ENCODE results near the gene TPP2. TPM values are rescaled to one million over a fixed set of nuclear protein-coding genes. Genes with fewer than 3 reads are reported as not detected.
A peak's percentile ranks its signal among the peaks of the same experiment; 100 is the strongest.

The TPP2 gene
- total RNA-seq, 4 donors from 2014 or later, result 77.3 to 229 (median 99.1) TPM

DNA sequence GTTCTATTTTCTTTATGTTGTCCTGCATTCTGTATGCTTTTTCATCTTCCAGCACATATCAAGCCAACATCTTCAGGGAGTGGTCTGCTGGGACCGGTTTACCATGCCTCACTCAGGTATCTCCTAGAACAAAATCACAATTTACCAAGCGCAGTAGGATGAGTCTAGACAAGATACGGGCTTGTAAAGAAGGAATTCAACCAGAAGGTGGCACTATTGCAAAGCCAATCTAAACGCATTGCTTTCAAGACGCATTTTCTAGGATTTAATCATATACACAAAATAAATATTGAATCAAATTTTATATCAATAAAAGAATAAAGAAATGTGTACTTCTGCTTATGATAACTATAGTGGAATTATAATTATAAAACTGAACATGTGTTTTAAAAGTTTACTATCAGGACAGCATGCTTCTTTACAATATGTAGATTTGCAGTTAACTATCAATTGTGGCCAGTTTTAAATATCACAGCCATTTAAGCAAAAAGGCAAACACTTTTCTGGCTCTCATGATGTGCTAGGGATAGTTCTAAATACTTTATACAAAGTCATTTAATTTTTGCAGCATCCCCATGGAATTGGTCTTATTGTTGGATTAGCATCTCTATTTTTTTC is 16.1 kb upstream of the TPP2 start:
- TF ChIP-seq POLR2A (IDR thresholded peaks at IDR 0.05), result no peak
- TF ChIP-seq, protein P1, sequence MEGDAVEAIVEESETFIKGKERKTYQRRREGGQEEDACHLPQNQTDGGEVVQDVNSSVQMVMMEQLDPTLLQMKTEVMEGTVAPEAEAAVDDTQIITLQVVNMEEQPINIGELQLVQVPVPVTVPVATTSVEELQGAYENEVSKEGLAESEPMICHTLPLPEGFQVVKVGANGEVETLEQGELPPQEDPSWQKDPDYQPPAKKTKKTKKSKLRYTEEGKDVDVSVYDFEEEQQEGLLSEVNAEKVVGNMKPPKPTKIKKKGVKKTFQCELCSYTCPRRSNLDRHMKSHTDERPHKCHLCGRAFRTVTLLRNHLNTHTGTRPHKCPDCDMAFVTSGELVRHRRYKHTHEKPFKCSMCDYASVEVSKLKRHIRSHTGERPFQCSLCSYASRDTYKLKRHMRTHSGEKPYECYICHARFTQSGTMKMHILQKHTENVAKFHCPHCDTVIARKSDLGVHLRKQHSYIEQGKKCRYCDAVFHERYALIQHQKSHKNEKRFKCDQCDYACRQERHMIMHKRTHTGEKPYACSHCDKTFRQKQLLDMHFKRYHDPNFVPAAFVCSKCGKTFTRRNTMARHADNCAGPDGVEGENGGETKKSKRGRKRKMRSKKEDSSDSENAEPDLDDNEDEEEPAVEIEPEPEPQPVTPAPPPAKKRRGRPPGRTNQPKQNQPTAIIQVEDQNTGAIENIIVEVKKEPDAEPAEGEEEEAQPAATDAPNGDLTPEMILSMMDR (IDR thresholded peaks at IDR 0.05), result peak; percentile 48 to 78 (median 69)
- Histone ChIP-seq H3K27ac (no peak overlapping the region), H3K9me3 (no peaks in the 10 kb centered on the region), H3K27me3 (no peaks in the 10 kb centered on the region), H3K36me3 (no peaks in the 10 kb centered on the region), H3K4me3 (replicated peaks in 1 of 3) (no peak overlapping the region), H3K4me1 (no peaks in the 10 kb centered on the region)
- 2% methylated on average over 5 of the region's 5 CpGs for WGBS, 2 donors
- intact Hi-C loops (cut with DNase I), result loop anchor here (5.0 to 10.0 kb wide), 2 partner anchors 144 to 267 kb away; partner anchors contain the start of gene ERCC5
- no peak for DNase-seq

DNA sequence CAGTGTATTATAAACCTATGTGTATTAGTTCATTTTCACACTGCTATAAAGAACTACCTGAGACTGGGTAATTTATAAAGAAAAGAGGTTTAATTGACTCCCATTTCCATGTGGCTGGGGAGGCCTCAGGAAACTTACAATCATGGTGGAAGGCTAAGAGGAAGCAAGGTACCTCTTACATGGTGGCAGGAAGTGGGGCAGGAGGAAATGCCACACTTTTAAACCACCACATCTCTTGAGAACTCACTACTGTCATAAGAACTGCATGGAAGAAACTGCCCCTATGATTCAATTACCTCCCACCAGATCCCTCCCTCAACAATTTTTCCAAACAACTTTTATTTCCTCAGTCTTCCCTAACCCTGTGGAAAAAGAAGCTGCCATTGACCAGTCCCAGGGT is 14.5 kb upstream of the TPP2 start:
- intact Hi-C loops (cut with DNase I), result loop anchor here (5.0 to 10.0 kb wide), 2 partner anchors 143 to 265 kb away; partner anchors contain the start of gene ERCC5
- Histone ChIP-seq H3K9me3 (no peaks in the 10 kb centered on the region), H3K27ac (no peak overlapping the region)

GRCh38 chr13:102584434-102584833 is 12.4 kb upstream of the TPP2 start:
- Histone ChIP-seq H3K4me1 (no peaks in the 10 kb centered on the region), H3K27me3 (no peaks in the 10 kb centered on the region), H3K36me3 (no peaks in the 10 kb centered on the region), H3K9me3 (no peaks in the 10 kb centered on the region), H3K27ac (no peak overlapping the region), H3K4me3 (replicated peaks in 1 of 3) (no peak overlapping the region)
- DNase-seq, result no peak
- intact Hi-C loops (cut with DNase I), result loop anchor here (5.0 to 10.0 kb wide), 2 partner anchors 140 to 263 kb away; partner anchors contain the start of gene ERCC5
- no peak for TF ChIP-seq POLR2A (IDR thresholded peaks at IDR 0.05)
- TF ChIP-seq, protein P1 (IDR thresholded peaks at IDR 0.05), result no peak
- WGBS, 2 donors, result 31 to 37% methylated on average over 3 of the region's 3 CpGs

More for the DNA sequence above, 14.5 kb upstream of the TPP2 start:
- TF ChIP-seq, protein P1 (IDR thresholded peaks at IDR 0.05), result no peak
- no peak for TF ChIP-seq POLR2A (IDR thresholded peaks at IDR 0.05)
- Histone ChIP-seq H3K36me3 (no peaks in the 10 kb centered on the region), H3K4me3 (replicated peaks in 1 of 3) (no peak overlapping the region), H3K4me1 (no peaks in the 10 kb centered on the region), H3K27me3 (no peaks in the 10 kb centered on the region)
- DNase-seq, result no peak

- intact Hi-C loops (cut with DNase I), result loop anchor here (10.0 kb wide), 1 partner anchor 138 kb away; no protein-coding TSS in a partner anchor
- TF ChIP-seq POLR2A (IDR thresholded peaks at IDR 0.05), result no peak
- TF ChIP-seq, protein P1 (IDR thresholded peaks at IDR 0.05), result no peak
- H3K27me3 ChIP-seq, result no peaks in the 10 kb centered on the region
- no peak overlapping the region for H3K27ac ChIP-seq
- H3K4me3 ChIP-seq (replicated peaks in 1 of 3), result no peak overlapping the region
- H3K36me3 ChIP-seq, result no peaks in the 10 kb centered on the region
- no peaks in the 10 kb centered on the region for H3K4me1 ChIP-seq
- WGBS, 2 donors, result 90 to 92% methylated on average over 3 of the region's 3 CpGs
- no peaks in the 10 kb centered on the region for H3K9me3 ChIP-seq
- no peak for DNase-seq
Observed at GRCh38 chr13:102586615-102587014, 10.2 kb upstream of the TPP2 start.

- Histone ChIP-seq H3K27me3 (no peaks in the 10 kb centered on the region), H3K4me1 (peaks cover 0 to 5% of the 10 kb centered on the region in 2 donors), H3K9me3 (no peaks in the 10 kb centered on the region), H3K4me3 (replicated peaks in 1 of 3) (no peak overlapping the region), H3K27ac (no peak overlapping the region), H3K36me3 (no peaks in the 10 kb centered on the region)
- TF ChIP-seq, protein P1 (IDR thresholded peaks at IDR 0.05), result no peak
- no peak for TF ChIP-seq POLR2A (IDR thresholded peaks at IDR 0.05)
- no peak for DNase-seq
- intact Hi-C loops (cut with DNase I), result loop anchor here (10.0 kb wide), 1 partner anchor 137 kb away; no protein-coding TSS in a partner anchor
- 50 to 63% methylated on average over 2 of the region's 2 CpGs for WGBS, 2 donors
Observed at GRCh38 chr13:102587916-102588315, 8.9 kb upstream of the TPP2 start.

Measured in thyroid gland (tissue), 4 donors.